ENCODE measurements around the gene POFUT1.
"Not testable (repeated sequence)": the region's sequence is repeated elsewhere in the genome, so short reads cannot be mapped to it uniquely, and the experiment has no call there.

The POFUT1 gene

DNA sequence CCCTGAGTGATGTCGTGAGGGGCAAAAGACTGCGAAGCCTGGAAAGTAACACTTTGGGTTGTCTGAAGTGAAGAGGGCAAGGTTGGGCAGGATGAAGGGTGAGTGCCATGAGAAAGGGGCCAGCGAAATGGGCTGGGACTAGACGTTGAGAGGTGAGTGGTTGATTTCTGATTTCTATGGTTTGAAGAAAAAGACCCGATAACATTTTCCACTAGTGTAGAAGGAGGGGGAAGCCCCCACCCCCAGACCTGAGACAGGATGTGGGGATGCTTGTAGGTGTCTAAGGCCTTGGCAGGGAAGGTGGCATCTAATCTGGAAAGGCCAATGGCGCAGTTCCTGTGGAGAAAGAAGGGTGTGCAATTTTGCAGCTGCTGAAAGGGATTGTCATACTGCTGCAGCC, 44.5 kb downstream of the POFUT1 start:
- DNase-seq (ENCODE audit: low read depth) = no peak
- TF ChIP-seq, protein P1, sequence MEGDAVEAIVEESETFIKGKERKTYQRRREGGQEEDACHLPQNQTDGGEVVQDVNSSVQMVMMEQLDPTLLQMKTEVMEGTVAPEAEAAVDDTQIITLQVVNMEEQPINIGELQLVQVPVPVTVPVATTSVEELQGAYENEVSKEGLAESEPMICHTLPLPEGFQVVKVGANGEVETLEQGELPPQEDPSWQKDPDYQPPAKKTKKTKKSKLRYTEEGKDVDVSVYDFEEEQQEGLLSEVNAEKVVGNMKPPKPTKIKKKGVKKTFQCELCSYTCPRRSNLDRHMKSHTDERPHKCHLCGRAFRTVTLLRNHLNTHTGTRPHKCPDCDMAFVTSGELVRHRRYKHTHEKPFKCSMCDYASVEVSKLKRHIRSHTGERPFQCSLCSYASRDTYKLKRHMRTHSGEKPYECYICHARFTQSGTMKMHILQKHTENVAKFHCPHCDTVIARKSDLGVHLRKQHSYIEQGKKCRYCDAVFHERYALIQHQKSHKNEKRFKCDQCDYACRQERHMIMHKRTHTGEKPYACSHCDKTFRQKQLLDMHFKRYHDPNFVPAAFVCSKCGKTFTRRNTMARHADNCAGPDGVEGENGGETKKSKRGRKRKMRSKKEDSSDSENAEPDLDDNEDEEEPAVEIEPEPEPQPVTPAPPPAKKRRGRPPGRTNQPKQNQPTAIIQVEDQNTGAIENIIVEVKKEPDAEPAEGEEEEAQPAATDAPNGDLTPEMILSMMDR (conservative IDR thresholded peaks at IDR 0.05; ENCODE audit: low read depth, low read length) = no peak
- no peak overlapping the region for H3K4me3 ChIP-seq (ENCODE audit: low read length)

DNA sequence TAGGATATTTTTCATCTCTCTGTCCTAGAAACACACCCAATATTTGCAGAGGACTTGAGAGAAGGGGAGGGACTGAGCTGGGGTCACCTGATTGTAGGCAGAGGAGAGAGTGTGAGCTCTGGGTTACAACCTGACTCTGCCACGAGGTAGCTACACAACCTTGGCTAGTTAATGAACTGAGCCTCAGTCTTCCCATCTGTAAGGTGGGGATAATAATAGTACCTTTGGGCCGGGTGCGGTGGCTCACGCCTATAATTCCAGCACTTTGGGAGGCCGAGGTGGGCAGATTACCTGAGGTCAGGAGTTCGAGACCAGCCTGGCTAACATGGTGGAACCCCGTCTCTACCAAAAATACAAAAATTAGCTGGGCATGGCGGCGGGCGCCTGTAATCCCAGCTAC, 53.3 kb downstream of the POFUT1 start:
- not testable (repeated sequence) for DNase-seq (ENCODE audit: low read depth)

DNA sequence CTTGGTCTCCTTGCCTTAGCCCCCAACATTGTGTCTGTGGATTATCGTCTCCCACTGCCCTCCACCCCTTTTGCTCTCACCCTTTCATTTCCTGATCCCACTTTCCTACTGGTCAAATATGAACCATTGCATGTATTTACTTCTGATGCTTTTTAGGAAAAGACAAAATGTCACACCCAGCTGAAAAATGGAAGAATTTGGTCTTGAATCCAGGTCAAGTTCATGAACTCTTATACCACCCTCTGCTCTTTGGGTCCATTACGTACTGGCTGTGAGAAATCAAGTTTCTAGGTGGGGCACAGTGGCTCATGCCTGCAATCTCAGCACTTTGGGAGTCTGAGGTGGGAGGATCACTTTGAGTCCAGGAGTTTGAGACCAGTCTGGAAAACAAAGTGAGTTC, 54.0 kb downstream of the POFUT1 start:
- TF ChIP-seq, protein P1 (conservative IDR thresholded peaks at IDR 0.05; ENCODE audit: low read depth, low read length) = no peak
- H3K4me3 ChIP-seq (ENCODE audit: low read length) = no peak overlapping the region
- DNase-seq (ENCODE audit: low read depth) = no peak

More for the DNA sequence above, 53.3 kb downstream of the POFUT1 start:
- not testable (repeated sequence) for H3K4me3 ChIP-seq (ENCODE audit: low read length)

DNA sequence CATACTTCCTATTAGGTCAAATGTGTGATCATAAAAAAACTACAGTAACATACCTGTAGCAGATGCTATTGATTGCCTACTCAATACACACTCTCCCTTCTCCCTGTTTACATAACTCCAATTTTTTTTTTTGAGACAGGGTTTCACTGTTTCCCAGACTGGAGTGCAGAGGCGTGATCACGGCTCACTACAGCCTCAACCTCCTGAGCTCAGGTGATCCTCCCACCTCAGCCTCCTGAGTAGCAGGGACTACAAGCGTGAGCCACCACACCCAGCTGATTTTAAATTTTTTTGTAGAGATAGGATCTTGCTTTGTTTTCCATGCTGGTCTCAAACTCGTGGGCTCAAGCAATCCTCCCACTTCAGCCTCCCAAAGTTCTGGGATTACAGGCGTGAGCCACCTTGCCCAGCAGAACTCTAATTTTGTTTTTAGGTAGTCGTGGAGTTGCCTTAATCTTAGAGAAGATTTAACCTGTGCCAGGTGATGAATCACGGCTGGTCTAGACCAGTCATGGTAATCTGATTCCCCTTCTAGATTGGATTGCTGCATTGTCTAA, 55.8 kb downstream of the POFUT1 start:
- H3K4me3 ChIP-seq (ENCODE audit: low read length) = no peak overlapping the region
- no peak for DNase-seq (ENCODE audit: low read depth)
- TF ChIP-seq, protein P1 (conservative IDR thresholded peaks at IDR 0.05; ENCODE audit: low read depth, low read length) = no peak

DNA sequence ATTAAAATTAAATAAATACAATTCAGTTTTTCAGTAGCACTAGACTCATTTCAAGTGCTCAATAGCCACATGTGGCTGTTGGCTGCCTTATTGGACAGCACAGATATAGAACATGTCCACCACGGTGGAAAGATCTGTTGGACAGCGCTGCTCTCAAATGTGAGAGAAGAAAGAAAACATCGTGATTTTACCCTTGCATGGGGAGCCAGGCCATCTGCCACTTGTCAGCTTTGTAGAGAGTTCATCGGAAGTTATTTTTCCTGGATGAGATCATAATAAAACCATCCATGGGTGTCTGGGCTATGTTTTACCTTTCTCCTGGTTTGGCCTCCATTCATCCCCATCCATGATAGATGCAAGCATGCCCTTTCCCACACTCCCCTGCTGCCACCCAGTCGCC, 63.9 kb downstream of the POFUT1 start:
- TF ChIP-seq, protein P1 (conservative IDR thresholded peaks at IDR 0.05; ENCODE audit: low read depth, low read length) = no peak
- H3K4me3 ChIP-seq (ENCODE audit: low read length) = no peak overlapping the region

DNA sequence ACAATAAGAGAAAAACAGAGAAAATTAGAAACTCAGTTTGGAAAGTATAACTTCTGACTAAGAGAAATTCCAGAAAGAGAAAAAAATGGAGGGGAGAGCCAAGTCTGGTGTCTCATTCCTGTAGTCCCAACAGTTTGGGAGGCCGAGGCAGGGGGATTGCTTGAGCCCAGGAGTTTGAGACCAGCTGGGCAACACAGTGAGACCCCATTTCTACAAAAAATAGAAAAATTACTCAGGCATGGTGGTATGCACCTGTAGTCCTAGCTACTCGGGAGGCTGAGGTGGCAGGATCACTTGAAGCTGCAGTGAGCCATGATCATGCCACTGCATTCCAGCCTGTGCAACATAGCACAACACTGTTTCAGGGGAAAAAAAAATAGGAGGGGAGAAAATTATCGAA, 66.7 kb downstream of the POFUT1 start:
- DNase-seq (ENCODE audit: low read depth) = no peak
- H3K4me3 ChIP-seq (ENCODE audit: low read length) = no peak overlapping the region
- TF ChIP-seq, protein P1 (conservative IDR thresholded peaks at IDR 0.05; ENCODE audit: low read depth, low read length) = no peak

More for the DNA sequence above, 63.9 kb downstream of the POFUT1 start:
- no peak for DNase-seq (ENCODE audit: low read depth)

DNA sequence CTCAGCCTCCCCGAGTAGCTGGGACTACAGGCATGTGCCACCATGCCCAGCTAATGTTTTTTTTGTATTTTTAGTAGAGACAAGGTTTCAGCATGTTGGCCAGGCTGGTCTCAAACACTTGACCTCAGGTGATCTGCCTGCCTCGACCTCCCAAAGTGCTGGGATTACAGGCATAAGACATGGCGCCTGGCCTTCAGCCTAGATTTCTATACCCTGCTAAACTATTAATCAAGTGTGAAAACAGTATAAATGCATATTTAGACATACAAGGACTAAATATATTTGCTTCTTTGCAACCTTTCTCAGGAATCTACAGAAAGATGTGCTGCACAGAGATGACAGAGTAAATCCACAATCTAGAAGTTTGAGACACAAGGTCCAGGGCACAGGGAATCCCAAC, 67.5 kb downstream of the POFUT1 start:
- DNase-seq (ENCODE audit: low read depth); H3K4me3 ChIP-seq (ENCODE audit: low read length): not testable (repeated sequence)

DNA sequence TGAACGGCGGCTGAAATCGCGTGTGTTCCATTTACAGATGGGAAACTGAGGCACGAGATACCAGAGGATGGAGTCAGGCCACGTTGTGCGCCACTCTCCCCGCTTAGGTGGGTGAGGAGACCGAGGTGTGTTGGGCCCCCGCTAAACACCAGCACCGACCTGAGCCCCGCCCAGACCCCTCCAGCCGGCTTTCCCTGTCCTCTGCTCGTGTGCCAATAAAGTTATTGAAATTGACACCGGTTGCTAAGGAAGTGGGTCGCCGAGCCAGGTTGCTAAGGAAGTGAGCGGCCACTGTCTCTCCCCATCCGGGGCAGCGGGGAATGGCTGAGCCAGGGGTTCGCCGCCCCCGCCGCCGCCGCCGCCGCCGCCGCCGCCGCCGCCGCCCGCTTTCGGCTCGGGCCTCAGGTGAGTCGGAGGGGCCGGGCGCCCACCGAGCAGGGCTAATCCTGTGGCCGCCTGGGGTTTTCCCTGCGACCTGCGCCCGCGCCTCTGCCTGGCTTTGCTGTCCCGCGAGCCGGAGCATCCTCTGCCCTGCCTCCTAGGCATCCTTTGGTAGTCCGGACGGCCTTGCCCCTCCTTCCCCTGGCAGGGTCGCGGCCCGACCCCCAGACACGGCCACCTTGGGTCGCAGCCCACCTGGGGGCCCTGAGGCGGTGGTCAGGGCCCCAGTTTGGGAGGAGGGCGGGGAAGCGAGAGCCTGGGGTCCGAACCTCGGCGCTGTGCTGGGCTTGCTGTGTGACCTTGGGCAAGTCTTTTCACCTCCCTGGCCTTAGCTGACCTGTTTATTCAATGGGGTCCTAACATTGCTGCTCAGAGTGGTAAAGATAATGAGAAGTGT, 69.9 kb downstream of the POFUT1 start, which contains the start of gene KIF3B:
Gene KIF3B, plus strand, starts transcription at position 291 of the 838 bp plus-strand sequence. CDS start 32,127 bp downstream, outside the sequence.
- DNase-seq (ENCODE audit: low read depth) = peak; percentile 59
- TF ChIP-seq, protein P1 (conservative IDR thresholded peaks at IDR 0.05; ENCODE audit: low read depth, low read length) = no peak
- peak within 1 kb of the TSS; percentile 91 for H3K4me3 ChIP-seq (ENCODE audit: low read length)
